HCT116 (cell line): ENCODE results near the gene TOB2. TPM values are rescaled to one million over a fixed set of nuclear protein-coding genes. Genes with fewer than 3 reads are reported as not detected.

ENCODE experiments used
- ATAC-seq: fragments of 200-7000 bp; cut with Tn5 transposase; 2 replicates; pipeline ENCODE4 v1.9.1; 2020; ENCODE audit warnings: mild to moderate bottlenecking, moderate library complexity
- BruUV-seq: library from RNA; stranded (reverse); fragments of 400-500 nt; replicated peaks from 2 replicates; lab custom pipeline; 2021; lab: Mats Ljungman, UMichigan
- CTCF ChIA-PET: fragments of 300-600 bp; sonication (Branson Sonifier 250); formaldehyde crosslinking; loops from one replicate; lab custom pipeline; 2021; ENCODE audit warnings: antibody characterized with exemption; lab: Charles Lee
- POLR2A ChIA-PET: fragments of 300-600, 350-600 bp; sonication (Branson Sonifier 250); formaldehyde crosslinking; loops from one replicate; lab custom pipeline; 2021; ENCODE audit warnings: antibody characterized with exemption; lab: Charles Lee
- RAD21 ChIA-PET, 2 experiments: fragments of 300-600 bp; sonication (Branson Sonifier 250); formaldehyde crosslinking; loops; one replicate each; lab custom pipeline; 2023; ENCODE audit warnings: low total read pairs in 2 of 2; ENCODE audit not compliant: uncharacterized antibody in 2 of 2, unreplicated experiment in 2 of 2, low non-redundant PET in 1 of 2; lab: Charles Lee
- DNase-seq: peaks from one replicate; pipeline ENCODE4 v3.0.0-alpha.2; 2010; ENCODE audit warnings: low read depth, low spot score
- H2AFZ ChIP-seq: fragments of 200-600 bp; shearing (Covaris generic), sonication (generic); 2 replicates; pipeline ENCODE4 v1.6.1; 2017; ENCODE audit warnings: low read depth, mixed run types, mixed read lengths, antibody characterized with exemption, low read length; ENCODE audit not compliant: poor library complexity, severe bottlenecking
- H3K27ac ChIP-seq: 2 replicates; pipeline ENCODE4 v1.5.1; 2012; ENCODE audit warnings: low read depth, low read length
- H3K27me3 ChIP-seq: fragments of 200-600 bp; sonication (generic); 2 replicates; pipeline ENCODE4 v1.6.1; 2016; ENCODE audit warnings: mixed run types, low read length, mixed read lengths; ENCODE audit not compliant: insufficient read depth
- H3K36me3 ChIP-seq, 2 experiments: fragments of 200-500 bp in 1 of 2; fragments of 200-600 bp in 1 of 2; sonication (Bioruptor generic) in 1 of 2; sonication (generic) in 1 of 2; 2 replicates each; pipeline versions ENCODE4 v1.5.1 to v1.6.1; 2014 to 2016; ENCODE audit warnings: low read length in 2 of 2, inconsistent platforms in 1 of 2, mixed read lengths in 1 of 2, mixed run types in 1 of 2; ENCODE audit not compliant: insufficient read depth in 2 of 2, control insufficient read depth in 1 of 2
- H3K4me1 ChIP-seq, 2 experiments: fragments of 200-600 bp in 1 of 2; sonication (generic) in 1 of 2; 2 replicates each; pipeline versions ENCODE4 v1.5.1 to v1.6.1; 2012 to 2017; ENCODE audit warnings: low read length in 2 of 2, inconsistent platforms in 1 of 2, mild to moderate bottlenecking in 1 of 2, mixed read lengths in 1 of 2, mixed run types in 1 of 2, moderate library complexity in 1 of 2; ENCODE audit not compliant: insufficient read depth in 2 of 2, control insufficient read depth in 1 of 2
- H3K4me2 ChIP-seq: fragments of 200-600 bp; sonication (generic); 2 replicates; pipeline ENCODE4 v1.6.1; 2017; ENCODE audit warnings: mixed run types, low read length, mixed read lengths
- H3K4me3 ChIP-seq, 2 experiments: fragments of 200-600 bp in 1 of 2; sonication (generic) in 1 of 2; replicated peaks in 1 of 2; 2 replicates each; pipeline ENCODE4 v1.5.1; 2011 to 2016; ENCODE audit warnings: low read length in 2 of 2, control low read depth in 1 of 2, low read depth in 1 of 2, mild to moderate bottlenecking in 1 of 2, mixed read lengths in 1 of 2, mixed run types in 1 of 2
- H3K79me2 ChIP-seq: fragments of 200-600 bp; sonication (generic); 2 replicates; pipeline ENCODE4 v1.6.1; 2017; ENCODE audit warnings: mild to moderate bottlenecking, mixed run types, low read length, moderate library complexity, mixed read lengths; ENCODE audit not compliant: insufficient read depth
- H3K9ac ChIP-seq: fragments of 200-600 bp; sonication (generic); 2 replicates; pipeline ENCODE4 v1.6.1; 2016; ENCODE audit warnings: low read length, mixed read lengths
- H3K9me2 ChIP-seq: fragments of 200-600 bp; sonication (generic), shearing (Covaris generic); 2 replicates; pipeline ENCODE4 v1.6.1; 2017; ENCODE audit warnings: mixed run types, mild to moderate bottlenecking, moderate library complexity; ENCODE audit not compliant: insufficient read depth
- H3K9me3 ChIP-seq, 2 experiments: fragments of 200-500 bp in 1 of 2; fragments of 200-600 bp in 1 of 2; sonication (Bioruptor generic) in 1 of 2; sonication (generic) in 1 of 2; 2 replicates each; pipeline ENCODE4 v1.6.1; 2014 to 2017; ENCODE audit warnings: low read length in 2 of 2, mixed read lengths in 2 of 2, inconsistent platforms in 1 of 2, low read depth in 1 of 2, mild to moderate bottlenecking in 1 of 2, mixed run types in 1 of 2, moderate library complexity in 1 of 2; ENCODE audit not compliant: control insufficient read depth in 1 of 2, insufficient read depth in 1 of 2
- H4K20me1 ChIP-seq: fragments of 200-600 bp; sonication (generic), shearing (Covaris generic); 2 replicates; pipeline ENCODE4 v1.6.1; 2017; ENCODE audit warnings: mixed run types, mild to moderate bottlenecking, moderate library complexity; ENCODE audit not compliant: insufficient read depth
- ATF3 ChIP-seq: IDR thresholded peaks from 2 replicates; pipeline ENCODE4 v1.6.1; 2012
- CTCF ChIP-seq, 3 experiments: fragments of 200-600 bp in 1 of 3; sonication (generic) in 1 of 3; IDR thresholded peaks in 2 of 3; conservative IDR thresholded peaks in 1 of 3; 2 replicates each; pipeline ENCODE4 v1.5.1; 2012 to 2017; ENCODE audit warnings: low read depth in 2 of 3, low read length in 2 of 3, antibody characterized with exemption in 1 of 3, borderline replicate concordance in 1 of 3, control low read depth in 1 of 3, mild to moderate bottlenecking in 1 of 3, mixed read lengths in 1 of 3, mixed run types in 1 of 3, moderate library complexity in 1 of 3; ENCODE audit not compliant: insufficient read depth in 1 of 3
- EGR1 ChIP-seq: IDR thresholded peaks from 2 replicates; pipeline ENCODE4 v1.6.1; 2012; ENCODE audit warnings: low read depth
- EZH2phosphoT487 ChIP-seq: fragments of 200-600 bp; IDR thresholded peaks from 2 replicates; pipeline ENCODE4 v1.6.1; 2018; ENCODE audit warnings: antibody characterized with exemption, borderline replicate concordance
- REST ChIP-seq: IDR thresholded peaks from 2 replicates; pipeline ENCODE4 v1.6.1; 2012; ENCODE audit warnings: low read depth
- SIN3A ChIP-seq: IDR thresholded peaks from 2 replicates; pipeline ENCODE4 v1.6.1; 2012; ENCODE audit warnings: low read depth
- YY1 ChIP-seq: IDR thresholded peaks from 2 replicates; pipeline ENCODE4 v1.6.1; 2011; ENCODE audit warnings: low read length, low read depth, moderate library complexity, mild to moderate bottlenecking; ENCODE audit not compliant: insufficient replicate concordance; ENCODE audit errors: extremely low read depth
- ZNF274 ChIP-seq: fragments of 200-500 bp; sonication (Bioruptor generic); IDR thresholded peaks from 2 replicates; pipeline ENCODE4 v1.6.1; 2014; ENCODE audit warnings: mild to moderate bottlenecking, low read depth, low read length, inconsistent platforms
- intact Hi-C: fragments of 100-400 bp; cut with micrococcal nuclease; formaldehyde crosslinking; loops from 2 replicates; pipeline ENCODE4 v1.10.0; 2022
- total RNA-seq: library from RNA; stranded (reverse); gene quantifications from one replicate; pipeline ENCODE4 v1.2.1, GENCODE V29; 2021; ENCODE audit not compliant: unreplicated experiment

TOB2 gene
- total RNA-seq, 1 experiment from 2014 or later = 55.2 TPM

DNA sequence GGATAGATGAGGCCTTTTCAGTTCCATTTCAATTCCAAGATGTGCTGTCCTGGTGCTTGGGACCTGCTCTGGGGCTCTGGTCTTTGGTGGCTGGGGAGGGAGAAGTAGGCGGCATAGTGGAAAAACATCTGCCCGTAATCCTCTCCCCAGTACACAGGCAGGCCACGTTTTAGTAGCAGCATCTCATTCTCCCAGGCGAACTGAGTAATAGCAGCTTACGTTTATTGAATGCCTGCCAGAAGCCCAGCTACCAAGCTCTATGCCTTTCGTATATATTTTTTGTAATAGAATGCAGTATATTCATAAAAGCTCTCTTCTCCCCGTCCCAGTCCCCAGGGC, 33.8 kb upstream of the TOB2 start:
- Histone ChIP-seq H3K4me1 (peaks cover 3 to 29% of the 10 kb centered on the region in 2 experiments; a peak in 3 of 4 replicates), H3K4me2 (peak overlapping the region; percentile 13; the same call in 1 of the 2 replicates), H3K27me3 (no peaks in the 10 kb centered on the region), H3K9me2 (no peaks in the 10 kb centered on the region), H3K4me3 (no peak overlapping the region), H3K27ac (no peak overlapping the region), H3K36me3 (0 out of 4 replicates have a peak, but pooled peaks cover 0 to 3% of the 10 kb centered on the region in 2 experiments), H4K20me1 (peaks cover 12% of the 10 kb centered on the region; the same call in 1 of the 2 replicates), H3K9me3 (no peaks in the 10 kb centered on the region), H2AFZ (no peak overlapping the region), H3K9ac (no peak overlapping the region), H3K79me2 (peaks cover 94% of the 10 kb centered on the region)
- intact Hi-C loops = no loop called here
- BruUV-seq = no TSS peak
- ChIA-PET CTCF (interaction anchor here (0.9 kb wide), 1 partner anchor 37 kb away, joined by 3 read pairs; no protein-coding TSS in a partner anchor), RAD21 (no interaction called here), POLR2A (interaction anchor here (0.7 to 2.0 kb wide), 2 partner anchors 12 to 32 kb away, joined by 3 to 6 read pairs; partner anchors contain the start of genes ACO2 and PHF5A)
- TF ChIP-seq ATF3 = no peak
- no peak for TF ChIP-seq REST
- TF ChIP-seq YY1 = no peak
- TF ChIP-seq EGR1 = no peak
- TF ChIP-seq EZH2phosphoT487 = no peak
- no peak for TF ChIP-seq ZNF274
- TF ChIP-seq SIN3A = no peak
- no peak for TF ChIP-seq CTCF (IDR thresholded peaks at IDR 0.05 in 2 of 3, conservative IDR thresholded peaks at IDR 0.05 in 1 of 3; ENCODE audit: borderline replicate concordance in 1 of 3, insufficient read depth in 1 of 3, low read depth in 2 of 3, low read length in 2 of 3)
- DNase-seq (no peak), ATAC-seq (no peak)
